Pancreas (tissue), 10 donors: ENCODE measurements around the gene SARS1. TPM values are rescaled to one million over a fixed set of nuclear protein-coding genes. Genes with fewer than 3 reads are reported as not detected.

ENCODE experiments used
- ATAC-seq, 4 donors: fragments of 200-7000 bp; cut with Tn5 transposase; one replicate each; pipeline versions ENCODE4 v1.8.0 to v1.9.1; 2020; ENCODE audit warnings: mild to moderate bottlenecking in 4 of 4, moderate library complexity in 4 of 4
- DNase-seq, 6 donors: peaks; one replicate each; pipeline ENCODE4 v3.0.0-alpha.2; 2020
- FAIRE-seq: peaks from 2 replicates; lab custom pipeline; 2012; peaks lifted over from hg19 to GRCh38; lab: Jason Lieb, UNC
- H3K27ac ChIP-seq, 4 donors: fragments of 200-600 bp; sonication (generic); 1 replicate in 3 of 4; 2 replicates in 1 of 4; pipeline versions ENCODE4 v1.5.0 to v1.8.0; 2020
- H3K27me3 ChIP-seq, 4 donors: fragments of 200-600 bp; one replicate each; pipeline ENCODE4 v1.8.0; 2021
- H3K36me3 ChIP-seq, 3 donors: fragments of 200-600 bp; sonication (generic) in 1 of 3; one replicate each; pipeline versions ENCODE4 v1.5.0 to v1.8.0; 2020 to 2021
- H3K4me1 ChIP-seq, 3 donors: fragments of 200-600 bp; one replicate each; pipeline ENCODE4 v1.8.0; 2021
- H3K4me3 ChIP-seq, 4 donors: fragments of 200-600 bp; sonication (generic) in 2 of 4; one replicate each; pipeline versions ENCODE4 v1.5.0 to v1.8.0; 2020 to 2021
- H3K9me3 ChIP-seq, 4 donors: fragments of 200-600 bp; one replicate each; pipeline ENCODE4 v1.8.0; 2021
- WGBS, 2 donors: extraction: QIAGEN DNeasy Blood & Tissue Kit; methylation state at CpG; one replicate each; pipeline ENCODE4 v1.1.7; 2013; 5-methylcytosine and 5-hydroxymethylcytosine counted together
- intact Hi-C, 3 donors: fragments of 100-400 bp; cut with DNase I; formaldehyde crosslinking; loops; one replicate each; pipeline versions ENCODE4 v1.11.1 to v1.14.2; 2022
- polyA plus RNA-seq, 2 donors: library from polyadenylated mRNA; stranded (reverse); fragments of 200-250 nt; gene quantifications; one replicate each; pipeline ENCODE4 v1.2.3, GENCODE V29; 2013
- total RNA-seq, 6 donors: library from RNA; stranded (reverse); fragmentation: NEBNext Ultra II Directional in 4 of 6; extraction: Animal tissue kit (Norgen Biotek cat#: 25700) in 4 of 6; gene quantifications; one replicate each; pipeline versions ENCODE4 v1.2.1 to v1.2.4, GENCODE V29; 2021 to 2023
- TF ChIP-seq, protein P1 (sequence below), 4 donors: fragments of 200-600 bp; sonication (generic) in 3 of 4; IDR thresholded peaks; one replicate each; pipeline versions ENCODE4 v1.5.0 to v1.8.0; 2021; ENCODE audit warnings: antibody characterized with exemption in 4 of 4
- donor health status: healthy with polysubstance abuse.
- donor health status: DM: no; HTN: no; CAD: no; lungs with moderate emphysema.
- donor health status: DM: no; HTN: no; CAD: no.
- donor health status: control.
- donor health status: control.
- donor health status: Bipolar disorder and iron deficiency.
- donor health status: DM: yes; HTN: yes; CAD: no.
- donor health status: DM: no; HTN: no; CAD: no.
- donor health status: DM: no; HTN: no; CAD: no.
- donor health status: DM: yes; HTN: yes; CAD: no.

Gene SARS1
- total and polyA plus RNA-seq, 8 donors, result 50.5 to 270 (median 115) TPM

DNA sequence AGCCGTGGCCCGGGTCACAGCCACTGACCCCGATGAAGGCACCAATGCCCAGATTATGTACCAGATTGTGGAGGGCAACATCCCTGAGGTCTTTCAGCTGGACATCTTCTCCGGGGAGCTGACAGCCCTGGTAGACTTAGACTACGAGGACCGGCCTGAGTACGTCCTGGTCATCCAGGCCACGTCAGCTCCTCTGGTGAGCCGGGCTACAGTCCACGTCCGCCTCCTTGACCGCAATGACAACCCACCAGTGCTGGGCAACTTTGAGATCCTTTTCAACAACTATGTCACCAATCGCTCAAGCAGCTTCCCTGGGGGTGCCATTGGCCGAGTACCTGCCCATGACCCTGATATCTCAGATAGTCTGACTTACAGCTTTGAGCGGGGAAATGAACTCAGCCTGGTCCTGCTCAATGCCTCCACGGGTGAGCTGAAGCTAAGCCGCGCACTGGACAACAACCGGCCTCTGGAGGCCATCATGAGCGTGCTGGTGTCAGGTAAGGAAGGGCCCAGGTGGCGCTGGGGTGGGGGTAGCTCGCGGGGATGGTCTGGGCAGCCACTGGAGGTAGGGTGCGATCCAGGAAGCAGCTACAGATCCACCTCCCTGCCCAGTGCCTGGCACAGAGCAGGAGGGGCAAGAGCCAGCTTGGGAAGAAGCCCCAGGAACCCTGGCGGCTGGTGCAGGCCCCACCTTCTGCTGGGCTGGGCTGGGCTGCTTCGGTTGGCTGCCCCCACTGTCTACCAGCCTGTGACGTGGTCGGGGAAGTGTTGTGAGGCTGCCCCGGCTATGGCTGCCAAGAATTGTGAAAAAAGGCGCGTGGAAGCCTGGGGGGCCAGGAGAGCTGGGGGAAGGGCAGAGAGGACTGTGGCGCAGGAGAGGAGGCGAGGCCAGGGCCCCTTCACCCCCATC, 39.4 kb downstream of the SARS1 start:
- peak in 3 of 4 donors; percentile 19 to 51 (median 34) for ATAC-seq
- intact Hi-C loops, result loop anchor here in 1 of 3 donors (5.0 kb wide), 1 partner anchor 279 kb away; no protein-coding TSS in a partner anchor
- DNase-seq, result no peak
- TF ChIP-seq, protein P1, sequence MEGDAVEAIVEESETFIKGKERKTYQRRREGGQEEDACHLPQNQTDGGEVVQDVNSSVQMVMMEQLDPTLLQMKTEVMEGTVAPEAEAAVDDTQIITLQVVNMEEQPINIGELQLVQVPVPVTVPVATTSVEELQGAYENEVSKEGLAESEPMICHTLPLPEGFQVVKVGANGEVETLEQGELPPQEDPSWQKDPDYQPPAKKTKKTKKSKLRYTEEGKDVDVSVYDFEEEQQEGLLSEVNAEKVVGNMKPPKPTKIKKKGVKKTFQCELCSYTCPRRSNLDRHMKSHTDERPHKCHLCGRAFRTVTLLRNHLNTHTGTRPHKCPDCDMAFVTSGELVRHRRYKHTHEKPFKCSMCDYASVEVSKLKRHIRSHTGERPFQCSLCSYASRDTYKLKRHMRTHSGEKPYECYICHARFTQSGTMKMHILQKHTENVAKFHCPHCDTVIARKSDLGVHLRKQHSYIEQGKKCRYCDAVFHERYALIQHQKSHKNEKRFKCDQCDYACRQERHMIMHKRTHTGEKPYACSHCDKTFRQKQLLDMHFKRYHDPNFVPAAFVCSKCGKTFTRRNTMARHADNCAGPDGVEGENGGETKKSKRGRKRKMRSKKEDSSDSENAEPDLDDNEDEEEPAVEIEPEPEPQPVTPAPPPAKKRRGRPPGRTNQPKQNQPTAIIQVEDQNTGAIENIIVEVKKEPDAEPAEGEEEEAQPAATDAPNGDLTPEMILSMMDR (IDR thresholded peaks at IDR 0.05), result no peak
- no peak for FAIRE-seq
- Histone ChIP-seq H3K4me3 (no peak overlapping the region), H3K4me1 (peaks cover 0 to 4% (median 0%) of the 10 kb centered on the region in 3 donors), H3K27ac (peak overlapping the region in 3 of 4 donors; percentile 41 to 62 (median 55)), H3K9me3 (no peaks in the 10 kb centered on the region), H3K27me3 (no peaks in the 10 kb centered on the region), H3K36me3 (no peaks in the 10 kb centered on the region)
- WGBS, 2 donors, result 79 to 86% methylated on average over 33 of the region's 33 CpGs

DNA sequence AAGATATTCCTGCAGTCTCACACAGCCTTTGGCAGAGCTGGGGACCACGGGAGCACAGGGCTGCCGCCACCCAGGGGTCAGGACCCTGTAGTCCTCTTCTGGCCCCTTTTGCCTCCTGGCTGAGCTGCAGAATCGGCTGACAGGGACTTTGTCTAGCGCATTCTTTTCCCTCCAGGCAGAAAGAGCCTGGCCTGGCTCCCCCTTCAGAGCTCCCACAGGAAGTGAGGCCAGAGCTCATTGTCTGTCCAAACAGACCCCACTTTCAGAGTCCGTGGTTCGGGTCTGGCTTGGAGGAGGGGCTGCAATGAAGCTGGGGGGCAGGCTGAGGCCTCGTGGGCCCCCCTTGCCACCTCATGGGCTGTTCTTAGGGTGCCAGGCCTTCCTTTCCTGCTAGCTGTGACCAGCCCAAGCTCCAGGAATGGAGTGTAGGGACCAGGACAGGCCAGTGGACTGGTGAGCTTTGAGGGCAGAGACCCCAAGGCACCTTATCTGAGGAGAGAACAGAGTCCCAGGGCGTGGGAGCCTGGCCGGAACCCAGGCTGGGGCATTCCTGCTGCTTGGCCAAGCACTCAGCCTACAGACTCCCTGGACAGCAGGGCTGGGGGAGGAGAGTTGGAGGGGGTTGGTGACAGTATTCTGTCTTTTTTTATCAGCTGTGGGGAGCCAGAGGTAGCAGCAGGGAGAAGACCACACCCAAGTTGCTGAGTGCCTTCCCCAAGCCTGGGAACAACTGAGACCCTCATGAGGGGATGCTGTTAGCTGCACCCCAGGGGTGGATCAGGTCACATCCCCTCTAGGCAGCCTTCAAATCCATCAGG, 40.3 kb downstream of the SARS1 start:
- Histone ChIP-seq H3K9me3 (no peaks in the 10 kb centered on the region), H3K27me3 (no peaks in the 10 kb centered on the region), H3K4me3 (no peak overlapping the region), H3K4me1 (peaks cover 0 to 2% (median 0%) of the 10 kb centered on the region in 3 donors), H3K27ac (peak overlapping the region in 3 of 4 donors; percentile 41 to 62 (median 55)), H3K36me3 (no peaks in the 10 kb centered on the region)
- WGBS, 2 donors, result 48 to 56% methylated on average over 9 of the region's 9 CpGs
- ATAC-seq, result peak in 1 of 4 donors; percentile 10
- intact Hi-C loops, result loop anchor here in 1 of 3 donors (5.0 kb wide), 1 partner anchor 278 kb away; no protein-coding TSS in a partner anchor
- FAIRE-seq, result no peak
- DNase-seq, result no peak
- TF ChIP-seq, protein P1 (IDR thresholded peaks at IDR 0.05), result no peak

DNA sequence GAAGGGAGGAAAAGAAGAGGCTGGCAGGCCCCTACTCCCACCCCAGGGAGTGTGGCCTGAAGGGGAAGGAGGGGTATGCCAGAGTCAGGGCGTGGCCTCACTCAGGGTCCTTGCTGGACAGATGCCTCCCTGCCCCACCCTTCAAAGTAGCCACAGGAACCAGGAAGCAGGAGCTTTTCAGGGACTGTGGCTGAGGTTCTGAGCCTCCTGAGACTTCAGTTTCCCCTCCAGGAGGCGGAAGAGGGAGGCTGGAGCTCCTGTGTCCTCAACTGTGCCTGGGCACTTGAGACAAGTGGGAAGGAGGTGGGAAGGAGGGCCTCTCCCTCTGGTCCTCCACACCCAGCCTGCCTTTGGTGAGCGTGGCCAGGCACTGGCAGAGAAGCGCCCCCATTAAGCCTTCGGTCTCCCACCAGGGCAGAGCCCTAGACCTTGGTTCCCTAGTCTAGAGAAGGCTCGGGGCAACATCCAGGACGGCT, 40.9 kb downstream of the SARS1 start:
- Histone ChIP-seq H3K4me1 (no peaks in the 10 kb centered on the region), H3K36me3 (no peaks in the 10 kb centered on the region), H3K4me3 (no peak overlapping the region), H3K9me3 (no peaks in the 10 kb centered on the region), H3K27me3 (no peaks in the 10 kb centered on the region), H3K27ac (peak overlapping the region in 1 of 4 donors; percentile 55)
- TF ChIP-seq, protein P1 (IDR thresholded peaks at IDR 0.05), result no peak
- ATAC-seq (no peak), DNase-seq (no peak), FAIRE-seq (no peak)
- WGBS, 2 donors, result 83 to 84% methylated on average over 6 to 7 of the region's 7 CpGs
- intact Hi-C loops, result loop anchor here in 1 of 3 donors (5.0 kb wide), 1 partner anchor 278 kb away; no protein-coding TSS in a partner anchor

DNA sequence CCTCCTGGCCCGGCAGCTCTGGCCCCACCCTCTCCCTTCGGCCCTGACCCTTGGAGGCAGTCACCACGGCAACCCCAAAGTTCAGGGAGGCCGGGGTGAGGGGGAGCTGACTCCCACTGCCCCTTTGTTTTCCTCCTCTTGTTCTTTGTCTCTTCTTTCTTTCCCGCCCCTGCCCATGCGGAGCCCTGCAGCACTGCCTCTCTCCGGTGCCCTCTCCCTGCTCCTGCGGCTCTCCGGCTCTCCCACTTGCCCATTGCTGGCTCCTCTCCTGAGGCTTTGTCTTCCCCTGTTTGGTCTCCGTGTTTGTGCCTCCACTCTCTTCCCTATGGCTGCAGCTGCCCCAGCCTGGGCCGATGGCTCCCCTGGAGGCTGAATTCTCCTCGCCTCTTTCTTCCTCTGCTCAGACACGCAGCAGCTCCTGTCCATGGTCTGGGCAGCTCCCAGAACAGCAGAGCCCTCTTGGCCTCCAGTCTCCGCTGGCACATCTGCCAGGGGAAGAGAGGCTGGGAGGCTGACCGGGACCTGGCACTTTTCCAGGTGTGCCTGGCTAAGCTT, 41.5 kb downstream of the SARS1 start:
- no peak for FAIRE-seq
- no peak for DNase-seq

More for the DNA sequence above, 41.5 kb downstream of the SARS1 start:
- Histone ChIP-seq H3K4me1 (no peaks in the 10 kb centered on the region), H3K36me3 (no peaks in the 10 kb centered on the region), H3K27ac (no peak overlapping the region), H3K9me3 (no peaks in the 10 kb centered on the region), H3K27me3 (no peaks in the 10 kb centered on the region), H3K4me3 (no peak overlapping the region)
- 56 to 70% methylated on average over 13 to 15 of the region's 15 CpGs for whole genome bisulfite sequencing, 2 donors
- no peak for ATAC-seq
- intact Hi-C loops, result no loop called here
- TF ChIP-seq, protein P1 (IDR thresholded peaks at IDR 0.05), result no peak
